Lower lobe of right lung (tissue), 2 donors: ENCODE data around the gene STK39. TPM values are rescaled to one million over a fixed set of nuclear protein-coding genes. Genes with fewer than 3 reads are reported as not detected.

Source experiments
- ATAC-seq, 2 donors: fragments of 200-7000 bp; cut with Tn5 transposase; one replicate each; pipeline ENCODE4 v1.9.1; 2020 to 2022; ENCODE audit warnings: mild to moderate bottlenecking in 2 of 2, moderate library complexity in 2 of 2
- DNase-seq: peaks from one replicate; pipeline ENCODE4 v3.0.0-alpha.2; 2020
- H3K27ac ChIP-seq: fragments of 200-600 bp; one replicate; pipeline ENCODE4 v1.8.0; 2022
- H3K27me3 ChIP-seq: fragments of 200-600 bp; one replicate; pipeline ENCODE4 v1.8.0; 2022; ENCODE audit warnings: low read depth
- H3K36me3 ChIP-seq: fragments of 200-600 bp; one replicate; pipeline ENCODE4 v1.8.0; 2022; ENCODE audit warnings: mild to moderate bottlenecking
- H3K4me1 ChIP-seq: fragments of 200-600 bp; one replicate; pipeline ENCODE4 v1.8.0; 2022
- H3K4me3 ChIP-seq: fragments of 200-600 bp; one replicate; pipeline ENCODE4 v1.8.0; 2022; ENCODE audit warnings: mild to moderate bottlenecking
- H3K9me3 ChIP-seq: fragments of 200-600 bp; one replicate; pipeline ENCODE4 v1.8.0; 2022
- CTCF ChIP-seq: fragments of 200-600 bp; IDR thresholded peaks from one replicate; pipeline ENCODE4 v1.8.0; 2022; ENCODE audit warnings: antibody characterized with exemption, mild to moderate bottlenecking
- intact Hi-C: fragments of 100-400 bp; cut with DNase I; formaldehyde crosslinking; loops from one replicate; pipeline ENCODE4 v1.11.0; 2022
- total RNA-seq: library from RNA; stranded (reverse); fragmentation: NEBNext Ultra II Directional; extraction: Animal tissue kit (Norgen Biotek cat#: 25700); gene quantifications from one replicate; pipeline ENCODE4 v1.2.1, GENCODE V29; 2021
- donor health status: DM: no; HTN: yes; CAD: no; lungs with severe emphysema.

Gene STK39
- total RNA-seq, 1 donor from 2014 or later: 12.6 TPM

- intact Hi-C loops: no loop called here
- Histone ChIP-seq H3K36me3 (no peaks in the 10 kb centered on the region), H3K4me3 (no peak overlapping the region), H3K9me3 (no peaks in the 10 kb centered on the region), H3K27ac (no peak overlapping the region), H3K27me3 (no peaks in the 10 kb centered on the region), H3K4me1 (no peaks in the 10 kb centered on the region)
- no peak for TF ChIP-seq CTCF
- DNase-seq: no peak
- ATAC-seq: no peak
These were observed 302.4 kb downstream of the STK39 start for GRCh38 chr2:167944825-167945659.

GRCh38 chr2:167943897-167944296 is 303.5 kb downstream of the STK39 start:
- ATAC-seq (no peak), DNase-seq (no peak)
- Histone ChIP-seq H3K9me3 (no peaks in the 10 kb centered on the region), H3K4me3 (no peak overlapping the region), H3K4me1 (no peaks in the 10 kb centered on the region), H3K27me3 (no peaks in the 10 kb centered on the region), H3K27ac (no peak overlapping the region), H3K36me3 (no peaks in the 10 kb centered on the region)
- TF ChIP-seq CTCF: no peak
- intact Hi-C loops: no loop called here

- TF ChIP-seq CTCF: no peak
- ATAC-seq (no peak), DNase-seq (no peak)
- no peak overlapping the region for H3K4me3 ChIP-seq
- H3K9me3 ChIP-seq: no peaks in the 10 kb centered on the region
- H3K4me1 ChIP-seq: no peaks in the 10 kb centered on the region
- no peak overlapping the region for H3K27ac ChIP-seq
- intact Hi-C loops: no loop called here
- no peaks in the 10 kb centered on the region for H3K36me3 ChIP-seq
- H3K27me3 ChIP-seq: no peaks in the 10 kb centered on the region
These were observed 304.0 kb downstream of the STK39 start for GRCh38 chr2:167943368-167943767.

GRCh38 chr2:167942366-167943081 is 304.9 kb downstream of the STK39 start:
- Histone ChIP-seq H3K9me3 (no peaks in the 10 kb centered on the region), H3K4me1 (no peaks in the 10 kb centered on the region), H3K27me3 (no peaks in the 10 kb centered on the region), H3K4me3 (no peak overlapping the region), H3K36me3 (no peaks in the 10 kb centered on the region), H3K27ac (no peak overlapping the region)
- no peak for ATAC-seq
- DNase-seq: no peak
- no peak for TF ChIP-seq CTCF
- intact Hi-C loops: no loop called here

- Histone ChIP-seq H3K4me1 (no peaks in the 10 kb centered on the region), H3K27me3 (no peaks in the 10 kb centered on the region), H3K4me3 (no peak overlapping the region), H3K36me3 (no peaks in the 10 kb centered on the region), H3K9me3 (no peaks in the 10 kb centered on the region), H3K27ac (no peak overlapping the region)
- no peak for TF ChIP-seq CTCF
- no peak for ATAC-seq
- intact Hi-C loops: no loop called here
- DNase-seq: no peak
These were observed 305.8 kb downstream of the STK39 start for GRCh38 chr2:167941604-167942003.
